ENCODE data around the gene FEN1.

Gene FEN1

DNA sequence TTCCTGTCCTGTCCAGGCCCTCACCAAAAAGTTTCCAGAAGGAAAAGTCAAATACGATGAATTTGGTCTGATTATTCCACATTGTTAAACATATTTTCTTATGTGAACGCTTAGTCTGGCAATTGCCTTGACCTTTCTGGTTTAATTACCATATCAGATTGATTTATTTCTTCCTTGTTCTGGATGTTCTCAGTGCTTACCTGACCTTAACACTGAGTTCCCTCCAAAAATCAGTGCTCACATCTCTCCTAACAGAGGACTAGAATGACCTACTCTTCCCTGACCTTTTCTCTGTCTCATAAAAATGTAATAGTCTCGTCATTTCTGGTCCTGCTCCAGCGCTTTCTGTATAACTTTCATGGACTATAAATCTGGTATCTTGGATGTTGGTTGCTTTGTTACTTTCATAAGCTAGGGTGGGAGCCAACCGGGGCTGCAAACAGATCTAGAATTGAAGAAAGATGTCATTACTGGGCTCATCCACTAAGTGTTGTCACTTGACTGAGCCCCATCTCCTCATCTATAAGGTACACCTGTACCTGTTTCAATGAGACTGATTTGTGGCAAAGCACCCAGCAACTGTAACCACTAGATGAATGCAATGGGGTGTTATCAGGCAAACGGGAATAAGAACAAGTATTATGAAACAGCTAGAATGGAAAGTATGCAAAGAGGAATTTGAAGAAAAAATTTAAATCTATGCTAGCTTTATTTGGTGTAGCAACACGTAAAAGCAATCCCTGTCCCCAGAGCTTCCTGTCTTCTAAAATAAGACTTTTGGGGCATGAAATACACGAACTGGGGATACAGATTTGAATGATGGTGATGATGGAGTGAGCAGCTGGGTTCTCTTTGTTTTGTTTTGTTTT lies 37.8 kb downstream of the FEN1 start:
- no peak overlapping the region for H2BK15ac ChIP-seq (ENCODE audit: low read length)
- no peak overlapping the region for H2BK5ac ChIP-seq (ENCODE audit: low read length)
- no peaks in the 10 kb centered on the region for H3K27me3 ChIP-seq (ENCODE audit: control insufficient read depth in 3 of 3, insufficient read depth in 3 of 3, low read depth in 1 of 3, low read length in 3 of 3)
- peak overlapping the region; percentile 88 to 100 for H3K4me3 ChIP-seq (ENCODE audit: low read length in 2 of 2)
- H3K23ac ChIP-seq (ENCODE audit: low read depth, low read length, poor library complexity): no peak overlapping the region
- no peak overlapping the region for H3K14ac ChIP-seq (ENCODE audit: low read length)
- no peak for DNase-seq (ENCODE audit: low spot score)
- H3K18ac ChIP-seq (ENCODE audit: low read length): no peak overlapping the region
- no CpG with 5 or more reads among the region's 8 CpGs for WGBS, 2 donors (ENCODE audit: extremely low coverage in 2 of 2, insufficient read length in 2 of 2, insufficient replicate concordance in 1 of 2)
- no peak overlapping the region for H2BK120ac ChIP-seq (ENCODE audit: low read depth, low read length)
- peaks cover 31 to 63% of the 10 kb centered on the region in 2 donors for H3K36me3 ChIP-seq (replicated peaks in 1 of 2; ENCODE audit: control insufficient read depth in 2 of 2, insufficient read depth in 2 of 2, low read length in 2 of 2)
- peaks cover 47 to 62% of the 10 kb centered on the region in 2 donors for H3K4me1 ChIP-seq (ENCODE audit: control insufficient read depth in 2 of 2, insufficient read depth in 1 of 2, low read depth in 1 of 2, low read length in 2 of 2)
- H3K79me1 ChIP-seq (ENCODE audit: low read depth, low read length): peaks cover 12% of the 10 kb centered on the region
- no peak overlapping the region for H3K4ac ChIP-seq (ENCODE audit: low read length)
- H3K4me2 ChIP-seq (ENCODE audit: insufficient read depth, low read length, poor library complexity, severe bottlenecking): peak overlapping the region; percentile 69
- H4K8ac ChIP-seq (ENCODE audit: low read depth, low read length): no peak overlapping the region
- H3K27ac ChIP-seq (replicated peaks; ENCODE audit: low read length): no peak overlapping the region
- no peak overlapping the region for H4K91ac ChIP-seq (ENCODE audit: low read depth, low read length, poor library complexity)
- no peak overlapping the region for H2AK5ac ChIP-seq (ENCODE audit: low read depth, low read length)
- no peak overlapping the region for H3K9ac ChIP-seq (ENCODE audit: low read depth, low read length, poor library complexity)
- H2BK12ac ChIP-seq (ENCODE audit: low read length): no peak overlapping the region
- H2AFZ ChIP-seq (ENCODE audit: low read length): no peak overlapping the region
- no peaks in the 10 kb centered on the region for H3K9me3 ChIP-seq (replicated peaks in 1 of 2; ENCODE audit: control insufficient read depth in 2 of 2, insufficient read depth in 1 of 2, low read depth in 1 of 2, low read length in 2 of 2)

DNA sequence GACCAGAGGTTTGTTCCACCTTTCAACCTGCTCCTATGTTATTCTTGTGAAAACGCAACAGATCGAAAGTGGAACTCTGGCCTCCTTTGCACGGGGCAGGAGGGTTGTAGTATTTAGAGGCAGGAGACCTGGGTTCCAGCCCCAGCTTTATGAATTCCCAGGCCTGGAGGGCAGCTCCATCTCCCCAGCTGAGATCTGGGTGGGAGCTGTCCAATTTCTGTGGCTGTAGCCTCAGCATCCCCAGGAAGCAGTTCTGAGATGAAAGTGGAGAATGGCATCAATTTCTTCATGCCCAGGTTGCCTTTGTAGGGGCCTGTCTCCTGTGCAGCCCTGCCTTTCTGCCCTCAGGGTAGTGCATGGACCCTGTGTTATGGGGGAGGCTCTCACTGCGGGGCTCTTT lies 39.5 kb downstream of the FEN1 start:
- Histone ChIP-seq H3K79me1 (ENCODE audit: low read depth, low read length) (peaks cover 13% of the 10 kb centered on the region), H3K36me3 (replicated peaks in 1 of 2; ENCODE audit: control insufficient read depth in 2 of 2, insufficient read depth in 2 of 2, low read length in 2 of 2) (peaks cover 32 to 81% of the 10 kb centered on the region in 2 donors), H3K4me3 (ENCODE audit: low read length in 2 of 2) (no peak overlapping the region), H2AFZ (ENCODE audit: low read length) (no peak overlapping the region), H3K4me1 (ENCODE audit: control insufficient read depth in 2 of 2, insufficient read depth in 1 of 2, low read depth in 1 of 2, low read length in 2 of 2) (peaks cover 39 to 55% of the 10 kb centered on the region in 2 donors), H3K27me3 (ENCODE audit: control insufficient read depth in 3 of 3, insufficient read depth in 3 of 3, low read depth in 1 of 3, low read length in 3 of 3) (no peaks in the 10 kb centered on the region), H2BK120ac (ENCODE audit: low read depth, low read length) (no peak overlapping the region), H4K91ac (ENCODE audit: low read depth, low read length, poor library complexity) (no peak overlapping the region), H2AK5ac (ENCODE audit: low read depth, low read length) (no peak overlapping the region), H3K18ac (ENCODE audit: low read length) (no peak overlapping the region), H3K27ac (replicated peaks; ENCODE audit: low read length) (no peak overlapping the region), H3K4me2 (ENCODE audit: insufficient read depth, low read length, poor library complexity, severe bottlenecking) (peak overlapping the region; percentile 21), H3K14ac (ENCODE audit: low read length) (no peak overlapping the region), H2BK5ac (ENCODE audit: low read length) (peak overlapping the region; percentile 7), H2BK15ac (ENCODE audit: low read length) (no peak overlapping the region), H3K9me3 (replicated peaks in 1 of 2; ENCODE audit: control insufficient read depth in 2 of 2, insufficient read depth in 1 of 2, low read depth in 1 of 2, low read length in 2 of 2) (no peaks in the 10 kb centered on the region), H3K23ac (ENCODE audit: low read depth, low read length, poor library complexity) (no peak overlapping the region), H3K4ac (ENCODE audit: low read length) (no peak overlapping the region), H3K9ac (ENCODE audit: low read depth, low read length, poor library complexity) (no peak overlapping the region), H4K8ac (ENCODE audit: low read depth, low read length) (no peak overlapping the region), H2BK12ac (ENCODE audit: low read length) (no peak overlapping the region)
- DNase-seq (ENCODE audit: low spot score): no peak
- no CpG with 5 or more reads among the region's 4 CpGs for WGBS, 2 donors (ENCODE audit: extremely low coverage in 2 of 2, insufficient read length in 2 of 2, insufficient replicate concordance in 1 of 2)

DNA sequence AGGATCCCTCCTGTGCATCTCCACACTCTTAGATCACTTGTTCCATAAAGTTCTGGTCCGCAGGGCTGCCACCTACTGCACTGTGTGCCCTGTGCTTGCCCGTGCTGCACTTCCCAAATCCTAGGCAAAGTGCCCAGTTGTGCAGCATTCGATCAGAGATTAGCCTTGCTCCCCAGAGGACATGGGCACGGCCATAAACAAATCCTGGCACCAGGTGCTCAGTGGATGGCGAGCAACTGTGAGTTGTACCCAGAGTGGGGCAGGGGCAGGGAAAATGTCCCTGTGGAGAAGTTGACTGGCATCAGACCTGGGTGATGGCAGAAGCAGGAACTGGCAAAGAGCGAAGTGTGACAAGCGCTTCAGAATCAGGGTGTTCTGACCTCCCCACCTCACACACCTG lies 40.0 kb downstream of the FEN1 start:
- Histone ChIP-seq H2AK5ac (ENCODE audit: low read depth, low read length) (no peak overlapping the region), H3K27me3 (ENCODE audit: control insufficient read depth in 3 of 3, insufficient read depth in 3 of 3, low read depth in 1 of 3, low read length in 3 of 3) (no peaks in the 10 kb centered on the region), H2BK5ac (ENCODE audit: low read length) (peak overlapping the region; percentile 7), H2BK12ac (ENCODE audit: low read length) (no peak overlapping the region), H2AFZ (ENCODE audit: low read length) (no peak overlapping the region), H3K14ac (ENCODE audit: low read length) (no peak overlapping the region), H3K4ac (ENCODE audit: low read length) (no peak overlapping the region), H3K9ac (ENCODE audit: low read depth, low read length, poor library complexity) (peak overlapping the region; percentile 31), H3K18ac (ENCODE audit: low read length) (no peak overlapping the region), H4K91ac (ENCODE audit: low read depth, low read length, poor library complexity) (no peak overlapping the region), H3K79me1 (ENCODE audit: low read depth, low read length) (peaks cover 17% of the 10 kb centered on the region), H3K27ac (replicated peaks; ENCODE audit: low read length) (no peak overlapping the region), H2BK15ac (ENCODE audit: low read length) (no peak overlapping the region), H2BK120ac (ENCODE audit: low read depth, low read length) (no peak overlapping the region), H3K4me3 (ENCODE audit: low read length in 2 of 2) (no peak overlapping the region), H3K23ac (ENCODE audit: low read depth, low read length, poor library complexity) (no peak overlapping the region), H3K4me2 (ENCODE audit: insufficient read depth, low read length, poor library complexity, severe bottlenecking) (peak overlapping the region; percentile 21), H3K36me3 (replicated peaks in 1 of 2; ENCODE audit: control insufficient read depth in 2 of 2, insufficient read depth in 2 of 2, low read length in 2 of 2) (peaks cover 37 to 86% of the 10 kb centered on the region in 2 donors), H3K4me1 (ENCODE audit: control insufficient read depth in 2 of 2, insufficient read depth in 1 of 2, low read depth in 1 of 2, low read length in 2 of 2) (peaks cover 39 to 55% of the 10 kb centered on the region in 2 donors), H3K9me3 (replicated peaks in 1 of 2; ENCODE audit: control insufficient read depth in 2 of 2, insufficient read depth in 1 of 2, low read depth in 1 of 2, low read length in 2 of 2) (no peaks in the 10 kb centered on the region), H4K8ac (ENCODE audit: low read depth, low read length) (no peak overlapping the region)
- no peak for DNase-seq (ENCODE audit: low spot score)
- WGBS, 2 donors (ENCODE audit: extremely low coverage in 2 of 2, insufficient read length in 2 of 2, insufficient replicate concordance in 1 of 2): no CpG with 5 or more reads among the region's 7 CpGs

DNA sequence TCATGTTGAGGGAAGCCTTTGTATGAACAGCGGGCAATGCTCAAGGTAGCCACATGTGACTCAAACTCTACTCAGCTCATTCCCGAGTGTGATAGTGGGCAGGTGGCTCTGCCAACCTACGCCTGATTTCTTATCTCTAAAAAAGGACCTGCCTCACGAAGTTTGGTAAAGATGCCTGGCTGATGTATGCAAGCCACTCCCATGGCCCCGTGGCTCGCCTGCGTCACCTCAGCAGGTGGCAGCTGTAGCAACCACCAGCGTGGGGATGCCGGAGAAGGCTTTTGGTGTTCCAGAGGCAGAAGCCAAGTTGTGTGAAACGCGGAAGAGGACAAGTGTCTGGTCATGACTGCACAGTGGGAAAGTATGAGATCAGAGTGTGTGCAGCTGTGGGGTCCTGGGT lies 40.8 kb downstream of the FEN1 start:
- Histone ChIP-seq H2AK5ac (ENCODE audit: low read depth, low read length) (no peak overlapping the region), H3K4me3 (ENCODE audit: low read length in 2 of 2) (no peak overlapping the region), H2BK12ac (ENCODE audit: low read length) (no peak overlapping the region), H3K36me3 (replicated peaks in 1 of 2; ENCODE audit: control insufficient read depth in 2 of 2, insufficient read depth in 2 of 2, low read length in 2 of 2) (peaks cover 45 to 93% of the 10 kb centered on the region in 2 donors), H3K4me1 (ENCODE audit: control insufficient read depth in 2 of 2, insufficient read depth in 1 of 2, low read depth in 1 of 2, low read length in 2 of 2) (peaks cover 39 to 55% of the 10 kb centered on the region in 2 donors), H3K18ac (ENCODE audit: low read length) (no peak overlapping the region), H3K27me3 (ENCODE audit: control insufficient read depth in 3 of 3, insufficient read depth in 3 of 3, low read depth in 1 of 3, low read length in 3 of 3) (no peaks in the 10 kb centered on the region), H3K23ac (ENCODE audit: low read depth, low read length, poor library complexity) (no peak overlapping the region), H3K9ac (ENCODE audit: low read depth, low read length, poor library complexity) (no peak overlapping the region), H4K8ac (ENCODE audit: low read depth, low read length) (no peak overlapping the region), H2AFZ (ENCODE audit: low read length) (no peak overlapping the region), H4K91ac (ENCODE audit: low read depth, low read length, poor library complexity) (no peak overlapping the region), H3K79me1 (ENCODE audit: low read depth, low read length) (peaks cover 19% of the 10 kb centered on the region), H3K4ac (ENCODE audit: low read length) (no peak overlapping the region), H2BK120ac (ENCODE audit: low read depth, low read length) (no peak overlapping the region), H3K14ac (ENCODE audit: low read length) (no peak overlapping the region), H3K9me3 (replicated peaks in 1 of 2; ENCODE audit: control insufficient read depth in 2 of 2, insufficient read depth in 1 of 2, low read depth in 1 of 2, low read length in 2 of 2) (no peaks in the 10 kb centered on the region), H2BK15ac (ENCODE audit: low read length) (no peak overlapping the region), H3K27ac (replicated peaks; ENCODE audit: low read length) (no peak overlapping the region), H3K4me2 (ENCODE audit: insufficient read depth, low read length, poor library complexity, severe bottlenecking) (no peak overlapping the region), H2BK5ac (ENCODE audit: low read length) (no peak overlapping the region)
- WGBS, 2 donors (ENCODE audit: extremely low coverage in 2 of 2, insufficient read length in 2 of 2, insufficient replicate concordance in 1 of 2): no CpG with 5 or more reads among the region's 11 CpGs
- DNase-seq (ENCODE audit: low spot score): no peak

Data from neuronal stem cell (in vitro differentiated cells).